ENCODE measurements around the gene CD1C. TPM values are rescaled to one million over a fixed set of nuclear protein-coding genes. Genes with fewer than 3 reads are reported as not detected.

Gene CD1C
- total and polyA plus RNA-seq, 9 of the 15 experiments (the other 6 are each of a cell fraction or from before 2014, with no cell fraction given), result not detected

DNA sequence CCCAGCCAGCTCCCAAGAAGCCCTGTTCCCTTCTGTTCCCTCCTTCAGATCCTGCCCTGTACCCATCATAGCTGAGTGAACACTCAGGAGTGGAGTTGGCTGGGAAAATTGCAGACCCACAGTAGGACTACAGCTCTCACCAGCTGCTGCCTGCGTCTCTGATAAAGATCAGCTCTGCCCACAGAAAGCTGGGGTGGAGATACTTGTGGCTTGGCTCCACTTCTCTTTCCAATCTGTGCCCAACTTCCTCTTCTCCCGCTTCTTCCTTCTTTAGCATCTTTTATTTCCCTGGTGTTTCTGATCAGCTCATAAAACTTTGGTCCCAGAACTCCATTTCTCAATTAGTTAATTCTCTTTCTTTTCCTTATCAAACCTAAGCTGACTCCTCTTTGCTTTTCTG, 41.0 kb upstream of the CD1C start (continued):
- TF ChIP-seq, protein P1, sequence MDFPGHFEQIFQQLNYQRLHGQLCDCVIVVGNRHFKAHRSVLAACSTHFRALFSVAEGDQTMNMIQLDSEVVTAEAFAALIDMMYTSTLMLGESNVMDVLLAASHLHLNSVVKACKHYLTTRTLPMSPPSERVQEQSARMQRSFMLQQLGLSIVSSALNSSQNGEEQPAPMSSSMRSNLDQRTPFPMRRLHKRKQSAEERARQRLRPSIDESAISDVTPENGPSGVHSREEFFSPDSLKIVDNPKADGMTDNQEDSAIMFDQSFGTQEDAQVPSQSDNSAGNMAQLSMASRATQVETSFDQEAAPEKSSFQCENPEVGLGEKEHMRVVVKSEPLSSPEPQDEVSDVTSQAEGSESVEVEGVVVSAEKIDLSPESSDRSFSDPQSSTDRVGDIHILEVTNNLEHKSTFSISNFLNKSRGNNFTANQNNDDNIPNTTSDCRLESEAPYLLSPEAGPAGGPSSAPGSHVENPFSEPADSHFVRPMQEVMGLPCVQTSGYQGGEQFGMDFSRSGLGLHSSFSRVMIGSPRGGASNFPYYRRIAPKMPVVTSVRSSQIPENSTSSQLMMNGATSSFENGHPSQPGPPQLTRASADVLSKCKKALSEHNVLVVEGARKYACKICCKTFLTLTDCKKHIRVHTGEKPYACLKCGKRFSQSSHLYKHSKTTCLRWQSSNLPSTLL (IDR thresholded peaks at IDR 0.05), result no peak
- TF ChIP-seq ZNF124 (CRISPR knock-in tag; IDR thresholded peaks at IDR 0.05) (no peak), ZC3H4 (CRISPR knock-in tag; IDR thresholded peaks at IDR 0.05; ENCODE audit: borderline replicate concordance) (no peak), BCOR (IDR thresholded peaks at IDR 0.05) (no peak), BMI1 (IDR thresholded peaks at IDR 0.05; ENCODE audit: low read length) (no peak)

DNA sequence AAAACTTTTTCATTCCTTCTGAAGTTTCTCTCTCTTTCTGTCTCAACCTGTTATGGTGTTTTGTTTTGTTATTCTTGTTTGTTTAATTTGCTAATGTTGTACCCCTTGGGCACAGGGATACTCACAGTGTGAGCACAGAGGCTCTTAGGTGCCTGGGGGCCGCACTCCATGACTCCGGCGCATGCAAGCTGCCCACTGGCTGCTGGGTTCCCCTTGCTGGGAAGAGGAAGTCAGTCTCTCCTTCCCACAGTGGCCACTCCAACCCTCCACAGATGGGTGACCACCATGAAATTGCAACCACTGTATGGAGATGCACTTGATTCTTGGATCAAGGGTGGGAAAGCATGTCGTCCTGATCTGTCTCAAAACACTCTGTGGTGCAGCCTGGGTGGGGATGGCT, 40.1 kb upstream of the CD1C start:
- POLR2A ChIA-PET, result no interaction called here
- Histone ChIP-seq H3K27me3 (ENCODE audit: control insufficient read depth in 2 of 2, insufficient read depth in 2 of 2, low read length in 2 of 2) (no peaks in the 10 kb centered on the region), H3K4me1 (replicated peaks in 1 of 2; ENCODE audit: control insufficient read depth in 2 of 2, insufficient read depth in 2 of 2, low read length in 2 of 2) (no peaks in the 10 kb centered on the region), H3K9ac (ENCODE audit: insufficient read depth in 1 of 2, low read depth in 2 of 2, low read length in 2 of 2) (no peak overlapping the region), H3K27ac (ENCODE audit: extremely low read depth, low read depth, low read length) (no peak overlapping the region), H3K9me3 (replicated peaks; ENCODE audit: control insufficient read depth, insufficient read depth, low read depth, low read length) (no peaks in the 10 kb centered on the region), H4K20me1 (replicated peaks; ENCODE audit: control insufficient read depth, insufficient read depth, low read length) (no peaks in the 10 kb centered on the region), H3K4me3 (no peak overlapping the region), H2AFZ (ENCODE audit: low read depth, low read length) (no peak overlapping the region), H3K36me3 (ENCODE audit: control insufficient read depth, insufficient read depth, low read length) (no peaks in the 10 kb centered on the region), H3K4me2 (ENCODE audit: insufficient read depth, low read length) (no peak overlapping the region), H3K79me2 (ENCODE audit: control insufficient read depth, insufficient read depth, low read length) (no peaks in the 10 kb centered on the region), H3K9me1 (ENCODE audit: control insufficient read depth, insufficient read depth, low read length) (no peaks in the 10 kb centered on the region)
- DNase-seq (ENCODE audit: extremely low read depth in 1 of 4, low spot score in 3 of 4), result no peak
- FAIRE-seq, result no peak
- BruUV-seq (replicated peaks), result no TSS peak
- CTCF ChIA-PET (ENCODE audit: low intra/inter-chr PET ratio), result no interaction called here
- in situ Hi-C loops (cut with MboI) (no loop called here), intact Hi-C loops (cut with micrococcal nuclease) (no loop called here)
- 0% methylated on average over 4 of the region's 4 CpGs for WGBS (ENCODE audit: insufficient coverage, low coverage, missing lambda C conversion rate)
- no peak for ATAC-seq
- TF ChIP-seq TBP (optimal IDR thresholded peaks at IDR 0.05; ENCODE audit: low read depth, low read length), result no peak
- no peak for TF ChIP-seq SREBF1 (IDR thresholded peaks at IDR 0.05; ENCODE audit: borderline replicate concordance, low read depth, low read length)
- TF ChIP-seq, protein P2, sequence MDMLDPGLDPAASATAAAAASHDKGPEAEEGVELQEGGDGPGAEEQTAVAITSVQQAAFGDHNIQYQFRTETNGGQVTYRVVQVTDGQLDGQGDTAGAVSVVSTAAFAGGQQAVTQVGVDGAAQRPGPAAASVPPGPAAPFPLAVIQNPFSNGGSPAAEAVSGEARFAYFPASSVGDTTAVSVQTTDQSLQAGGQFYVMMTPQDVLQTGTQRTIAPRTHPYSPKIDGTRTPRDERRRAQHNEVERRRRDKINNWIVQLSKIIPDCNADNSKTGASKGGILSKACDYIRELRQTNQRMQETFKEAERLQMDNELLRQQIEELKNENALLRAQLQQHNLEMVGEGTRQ (CRISPR knock-in tag; IDR thresholded peaks at IDR 0.05), result no peak
- TF ChIP-seq FOXK1 (CRISPR knock-in tag; IDR thresholded peaks at IDR 0.05; ENCODE audit: borderline replicate concordance), result no peak
- TF ChIP-seq FIP1L1 (IDR thresholded peaks at IDR 0.05; ENCODE audit: low read depth, low read length, poor library complexity, severe bottlenecking), result no peak
- no peak for TF ChIP-seq CBFA2T2 (conservative IDR thresholded peaks at IDR 0.05)
- TF ChIP-seq KAT7 (CRISPR knock-in tag; IDR thresholded peaks at IDR 0.05; ENCODE audit: borderline replicate concordance), result no peak
- TF ChIP-seq, protein P3, sequence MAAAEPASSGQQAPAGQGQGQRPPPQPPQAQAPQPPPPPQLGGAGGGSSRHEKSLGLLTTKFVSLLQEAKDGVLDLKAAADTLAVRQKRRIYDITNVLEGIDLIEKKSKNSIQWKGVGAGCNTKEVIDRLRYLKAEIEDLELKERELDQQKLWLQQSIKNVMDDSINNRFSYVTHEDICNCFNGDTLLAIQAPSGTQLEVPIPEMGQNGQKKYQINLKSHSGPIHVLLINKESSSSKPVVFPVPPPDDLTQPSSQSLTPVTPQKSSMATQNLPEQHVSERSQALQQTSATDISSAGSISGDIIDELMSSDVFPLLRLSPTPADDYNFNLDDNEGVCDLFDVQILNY (CRISPR knock-in tag; IDR thresholded peaks at IDR 0.05), result no peak
- TF ChIP-seq, protein P4, sequence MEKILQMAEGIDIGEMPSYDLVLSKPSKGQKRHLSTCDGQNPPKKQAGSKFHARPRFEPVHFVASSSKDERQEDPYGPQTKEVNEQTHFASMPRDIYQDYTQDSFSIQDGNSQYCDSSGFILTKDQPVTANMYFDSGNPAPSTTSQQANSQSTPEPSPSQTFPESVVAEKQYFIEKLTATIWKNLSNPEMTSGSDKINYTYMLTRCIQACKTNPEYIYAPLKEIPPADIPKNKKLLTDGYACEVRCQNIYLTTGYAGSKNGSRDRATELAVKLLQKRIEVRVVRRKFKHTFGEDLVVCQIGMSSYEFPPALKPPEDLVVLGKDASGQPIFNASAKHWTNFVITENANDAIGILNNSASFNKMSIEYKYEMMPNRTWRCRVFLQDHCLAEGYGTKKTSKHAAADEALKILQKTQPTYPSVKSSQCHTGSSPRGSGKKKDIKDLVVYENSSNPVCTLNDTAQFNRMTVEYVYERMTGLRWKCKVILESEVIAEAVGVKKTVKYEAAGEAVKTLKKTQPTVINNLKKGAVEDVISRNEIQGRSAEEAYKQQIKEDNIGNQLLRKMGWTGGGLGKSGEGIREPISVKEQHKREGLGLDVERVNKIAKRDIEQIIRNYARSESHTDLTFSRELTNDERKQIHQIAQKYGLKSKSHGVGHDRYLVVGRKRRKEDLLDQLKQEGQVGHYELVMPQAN (IDR thresholded peaks at IDR 0.05; ENCODE audit: borderline replicate concordance), result no peak
- TF ChIP-seq XRCC4 (IDR thresholded peaks at IDR 0.05; ENCODE audit: extremely low read depth, insufficient read depth, insufficient read length), result no peak
- no peak for TF ChIP-seq PTBP1 (IDR thresholded peaks at IDR 0.05; ENCODE audit: low read depth, low read length)
